ENCODE data around the gene PRKAA1.

DNA sequence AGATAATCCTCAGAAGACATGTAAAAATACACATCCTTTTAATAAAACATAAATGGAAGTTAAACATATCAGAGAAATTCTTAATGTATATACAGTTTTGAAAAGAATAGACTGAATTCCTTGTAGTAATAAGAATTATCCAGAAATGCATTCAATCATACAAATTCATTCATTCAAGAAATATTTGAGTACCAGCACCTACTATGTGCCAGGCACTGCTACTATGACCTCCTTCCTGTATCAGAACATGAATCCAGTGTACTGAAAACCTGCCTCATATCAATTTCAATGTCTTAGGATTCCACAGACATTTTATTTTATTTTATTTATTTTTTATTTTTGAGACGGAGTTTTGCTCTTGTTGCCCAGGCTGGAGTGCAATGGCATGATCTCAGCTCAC, 13.3 kb downstream of the PRKAA1 start:
- TF ChIP-seq CTCF (IDR thresholded peaks at IDR 0.05): no peak
- TF ChIP-seq EP300 (IDR thresholded peaks at IDR 0.05): no peak
- TF ChIP-seq POLR2A (IDR thresholded peaks at IDR 0.05): no peak
- no peak for TF ChIP-seq POLR2AphosphoS5 (IDR thresholded peaks at IDR 0.05)
